ENCODE data around the gene OR6J1. TPM values are rescaled to one million over a fixed set of nuclear protein-coding genes. Genes with fewer than 3 reads are reported as not detected.

OR6J1 gene
- total and polyA plus RNA-seq, 2 of the 13 experiments (the other 11 are each of a cell fraction or from before 2014, with no cell fraction given): not detected

GRCh38 chr14:22587247-22587646 lies 56.9 kb downstream of the OR6J1 start (continued):
- no peak for TF ChIP-seq ZNF546 (CRISPR knock-in tag; conservative IDR thresholded peaks at IDR 0.05)
- TF ChIP-seq ZNF569 (CRISPR knock-in tag; IDR thresholded peaks at IDR 0.05; ENCODE audit: borderline replicate concordance): no peak
- TF ChIP-seq ZFY (CRISPR knock-in tag; IDR thresholded peaks at IDR 0.05): 0 out of 2 replicates have a peak, but pooled peaks have one; percentile 30
- 0 out of 2 replicates have a peak, but pooled peaks have one; percentile 42 for TF ChIP-seq HOXA5 (CRISPR knock-in tag; IDR thresholded peaks at IDR 0.05)
- TF ChIP-seq EZH2 (conservative IDR thresholded peaks at IDR 0.05; ENCODE audit: low read depth, low read length): no peak
- TF ChIP-seq MAF1 (CRISPR knock-in tag; IDR thresholded peaks at IDR 0.05; ENCODE audit: borderline replicate concordance): 0 out of 2 replicates have a peak, but pooled peaks have one; percentile 28
- TF ChIP-seq ZNF567 (CRISPR knock-in tag; IDR thresholded peaks at IDR 0.05; ENCODE audit: borderline replicate concordance): no peak

- DNase-seq (ENCODE audit: low spot score) (no peak), FAIRE-seq (no peak), ATAC-seq (no peak)
- Histone ChIP-seq H3K4me3 (replicated peaks in 1 of 3; ENCODE audit: insufficient read depth in 1 of 3, low read depth in 2 of 3, low read length in 3 of 3) (no peak overlapping the region), H3K4me1 (ENCODE audit: insufficient read depth, low read length) (peaks cover 51% of the 10 kb centered on the region), H3K9me3 (ENCODE audit: low read length) (no peaks in the 10 kb centered on the region), H4K20me1 (ENCODE audit: insufficient read depth, low read length) (peaks cover 3% of the 10 kb centered on the region), H3K4me2 (ENCODE audit: low read depth, low read length) (0 out of 2 replicates have a peak overlapping the region, but pooled peaks have one; percentile 0), H3K27ac (ENCODE audit: extremely low read length, insufficient read depth, low read length) (no peak overlapping the region), H3K27me3 (ENCODE audit: control insufficient read depth in 1 of 2, insufficient read depth in 2 of 2, low read length in 2 of 2) (peaks cover 0 to 6% of the 10 kb centered on the region in 2 experiments; a peak in 1 of 5 replicates), H3K36me3 (replicated peaks in 1 of 2; ENCODE audit: control insufficient read depth in 1 of 2, insufficient read depth in 2 of 2, low read length in 2 of 2) (peaks cover 3 to 17% of the 10 kb centered on the region in 2 experiments), H3K79me2 (ENCODE audit: insufficient read depth, low read length) (peaks cover 70% of the 10 kb centered on the region), H3K9ac (ENCODE audit: insufficient read depth, low read depth, low read length) (no peak overlapping the region), H2AFZ (ENCODE audit: low read length) (no peak overlapping the region)
- TF ChIP-seq ZNF124 (CRISPR knock-in tag; IDR thresholded peaks at IDR 0.05): no peak
- 0 out of 2 replicates have a peak, but pooled peaks have one; percentile 35 for TF ChIP-seq RBFOX2 (IDR thresholded peaks at IDR 0.05; ENCODE audit: low read depth, low read length)
- no peak for TF ChIP-seq ATF3 (CRISPR knock-in tag; IDR thresholded peaks at IDR 0.05)
- no peak for TF ChIP-seq ZNF282 (IDR thresholded peaks at IDR 0.05; ENCODE audit: partially characterized antibody)
- no peak for TF ChIP-seq JUN (CRISPR knock-in tag; IDR thresholded peaks at IDR 0.05)
- no peak for TF ChIP-seq ZNF331 (CRISPR knock-in tag; IDR thresholded peaks at IDR 0.05)
- TF ChIP-seq ZNF879 (CRISPR knock-in tag; IDR thresholded peaks at IDR 0.05): no peak
- TF ChIP-seq NR2C2 (CRISPR knock-in tag; IDR thresholded peaks at IDR 0.05; ENCODE audit: borderline replicate concordance): no peak
- ChIA-PET CTCF (ENCODE audit: low intra/inter-chr PET ratio, low total read pairs) (no interaction called here), POLR2A (interaction anchor here (2.1 kb wide), 1 partner anchor 13 kb away, joined by 6 read pairs; the partner anchor contains the start of gene ABHD4)
- no TSS peak for BruUV-seq (replicated peaks)
- intact Hi-C loops (cut with micrococcal nuclease; ENCODE audit: unreplicated experiment): loop anchor here (10.0 kb wide), 1 partner anchor 1861 kb away; the partner anchor contains the start of gene SDR39U1
- in situ Hi-C loops (cut with HindIII; ENCODE audit: extremely low pct_ligation_motif_present, low pct_unique_long_range_greater_than_20kb): loop anchor here (25.0 kb wide), 1 partner anchor 1528 kb away; the partner anchor contains the start of genes DCAF11 and NRL
- WGBS (ENCODE audit: low lambda C conversion rate): 98% methylated on average over 1 of the region's 1 CpG
These were observed 60.2 kb downstream of the OR6J1 start for GRCh38 chr14:22583994-22584393.

Other genes with a start within 250 kb of the OR6J1 start
- 385 and 558 TPM in 2 replicates for gene DAD1, start 55.1 kb downstream of the OR6J1 start, total RNA-seq (2016; rRNA removed; fragmentation: Illumina TruSeq; extraction: Trizol)
- 508 and 626 TPM in 2 replicates for gene DAD1, start 55.1 kb downstream of the OR6J1 start, polyA plus RNA-seq (2011; rRNA removed)
- 16.1 and 22.8 TPM in 2 replicates for gene ABHD4, start 46.1 kb downstream of the OR6J1 start, total RNA-seq (2016; rRNA removed; fragmentation: Illumina TruSeq; extraction: Trizol)
- 47.5 and 48.1 TPM in 2 replicates for gene ABHD4, start 46.1 kb downstream of the OR6J1 start, polyA plus RNA-seq (2011; rRNA removed)
- gene OXA1L, start 122.3 kb upstream of the OR6J1 start, total RNA-seq (2016; rRNA removed; fragmentation: Illumina TruSeq; extraction: Trizol): 216 and 230 TPM in 2 replicates
- 559 and 589 TPM in 2 replicates for gene OXA1L, start 122.3 kb upstream of the OR6J1 start, polyA plus RNA-seq (2011; rRNA removed)
- 0.07 and 0.13 TPM in 2 replicates for gene SLC7A7, start 171.1 kb upstream of the OR6J1 start, total RNA-seq (2016; rRNA removed; fragmentation: Illumina TruSeq; extraction: Trizol)
- gene SLC7A7, start 171.1 kb upstream of the OR6J1 start, polyA plus RNA-seq (2011; rRNA removed): 0.63 and 1.1 TPM in 2 replicates
- gene MRPL52, start 185.5 kb upstream of the OR6J1 start, total RNA-seq (2016; rRNA removed; fragmentation: Illumina TruSeq; extraction: Trizol): 329 and 420 TPM in 2 replicates
- gene MRPL52, start 185.5 kb upstream of the OR6J1 start, polyA plus RNA-seq (2011; rRNA removed): 118 and 123 TPM in 2 replicates
- gene MMP14, start 192.2 kb upstream of the OR6J1 start, total RNA-seq (2016; rRNA removed; fragmentation: Illumina TruSeq; extraction: Trizol): 1.6 and 5.2 TPM in 2 replicates
- gene MMP14, start 192.2 kb upstream of the OR6J1 start, polyA plus RNA-seq (2011; rRNA removed): 9.8 and 11.3 TPM in 2 replicates
- gene LRP10, start 227.4 kb upstream of the OR6J1 start, total RNA-seq (2016; rRNA removed; fragmentation: Illumina TruSeq; extraction: Trizol): 8.6 and 16.9 TPM in 2 replicates
- gene LRP10, start 227.4 kb upstream of the OR6J1 start, polyA plus RNA-seq (2011; rRNA removed): 45.2 and 80.6 TPM in 2 replicates
- gene REM2, start 238.9 kb upstream of the OR6J1 start, total RNA-seq (2016; rRNA removed; fragmentation: Illumina TruSeq; extraction: Trizol): not detected in 2 replicates
- 0.20 and 0.31 TPM in 2 replicates for gene REM2, start 238.9 kb upstream of the OR6J1 start, polyA plus RNA-seq (2011; rRNA removed)